ENCODE results near the gene ATP6V1B1.

DNA sequence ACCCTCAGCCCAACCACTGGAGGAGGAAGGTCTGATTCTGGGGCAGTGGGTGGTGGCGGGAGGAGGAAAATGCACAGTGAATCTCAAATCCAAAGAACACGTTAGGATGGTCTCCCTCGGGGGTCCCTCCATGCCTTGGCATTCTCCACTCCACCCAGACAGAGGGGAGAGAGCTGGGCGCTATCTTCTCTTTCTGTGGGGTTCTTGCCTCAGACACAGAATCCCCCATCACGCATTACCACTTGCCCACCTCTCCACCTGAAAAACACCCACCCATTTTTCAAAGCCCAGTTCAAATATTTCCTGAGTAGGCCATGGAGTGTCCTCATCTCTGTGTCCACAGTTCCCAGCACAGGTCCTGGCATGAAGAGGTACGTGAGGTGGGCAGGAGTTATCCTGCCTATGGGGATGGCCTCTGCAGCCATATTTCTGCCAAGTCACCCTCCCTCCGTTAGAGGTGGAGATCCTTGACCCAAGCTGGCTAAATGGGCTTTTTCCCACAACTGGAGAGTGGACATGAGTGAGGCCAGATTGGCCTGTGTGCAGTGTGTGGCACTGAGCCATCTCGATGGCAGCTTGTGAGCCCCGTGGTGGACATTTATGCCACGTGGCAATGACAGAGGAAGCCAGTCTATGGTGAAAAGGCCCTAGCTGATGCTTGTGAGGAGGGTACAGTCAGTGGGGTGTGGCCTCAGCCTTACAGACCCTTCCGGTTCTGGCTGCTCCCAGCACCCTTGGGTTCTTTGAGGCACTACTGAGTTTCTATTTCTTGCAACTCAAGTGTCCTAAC lies 68.5 kb downstream of the ATP6V1B1 start:
- TF ChIP-seq, protein P1, sequence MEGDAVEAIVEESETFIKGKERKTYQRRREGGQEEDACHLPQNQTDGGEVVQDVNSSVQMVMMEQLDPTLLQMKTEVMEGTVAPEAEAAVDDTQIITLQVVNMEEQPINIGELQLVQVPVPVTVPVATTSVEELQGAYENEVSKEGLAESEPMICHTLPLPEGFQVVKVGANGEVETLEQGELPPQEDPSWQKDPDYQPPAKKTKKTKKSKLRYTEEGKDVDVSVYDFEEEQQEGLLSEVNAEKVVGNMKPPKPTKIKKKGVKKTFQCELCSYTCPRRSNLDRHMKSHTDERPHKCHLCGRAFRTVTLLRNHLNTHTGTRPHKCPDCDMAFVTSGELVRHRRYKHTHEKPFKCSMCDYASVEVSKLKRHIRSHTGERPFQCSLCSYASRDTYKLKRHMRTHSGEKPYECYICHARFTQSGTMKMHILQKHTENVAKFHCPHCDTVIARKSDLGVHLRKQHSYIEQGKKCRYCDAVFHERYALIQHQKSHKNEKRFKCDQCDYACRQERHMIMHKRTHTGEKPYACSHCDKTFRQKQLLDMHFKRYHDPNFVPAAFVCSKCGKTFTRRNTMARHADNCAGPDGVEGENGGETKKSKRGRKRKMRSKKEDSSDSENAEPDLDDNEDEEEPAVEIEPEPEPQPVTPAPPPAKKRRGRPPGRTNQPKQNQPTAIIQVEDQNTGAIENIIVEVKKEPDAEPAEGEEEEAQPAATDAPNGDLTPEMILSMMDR (IDR thresholded peaks at IDR 0.05; ENCODE audit: low read depth, low read length), result no peak
- TF ChIP-seq POLR2A (IDR thresholded peaks at IDR 0.05; ENCODE audit: extremely low read depth, insufficient read length) (no peak), MYC (IDR thresholded peaks at IDR 0.05; ENCODE audit: low read depth, low read length) (no peak)

Measured in NB4 (cell line).